Vagina (tissue), 2 donors: ENCODE data around the gene CDH18. TPM values are rescaled to one million over a fixed set of nuclear protein-coding genes. Genes with fewer than 3 reads are reported as not detected.

ENCODE experiments used
- DNase-seq, 2 donors: peaks; one replicate each; pipeline ENCODE4 v3.0.0-alpha.2; 2017; ENCODE audit errors: extremely low spot score in 2 of 2
- H3K27ac ChIP-seq: fragments of 200-600 bp; sonication (generic); one replicate; pipeline ENCODE4 v1.5.1; 2019
- H3K27me3 ChIP-seq: fragments of 200-600 bp; sonication (generic); one replicate; pipeline ENCODE4 v1.5.1; 2019
- H3K36me3 ChIP-seq, 2 donors: fragments of 200-600 bp; sonication (generic); one replicate each; pipeline ENCODE4 v1.5.1; 2017 to 2019
- H3K4me1 ChIP-seq: fragments of 200-600 bp; sonication (generic); one replicate; pipeline ENCODE4 v1.5.1; 2019
- H3K4me3 ChIP-seq, 2 donors: fragments of 200-600 bp; sonication (generic); 1 replicate in 1 of 2; 2 replicates in 1 of 2; pipeline ENCODE4 v1.5.1; 2016 to 2019
- H3K9me3 ChIP-seq: fragments of 200-600 bp; sonication (generic); one replicate; pipeline ENCODE4 v1.5.1; 2019
- CTCF ChIP-seq, 3 experiments: fragments of 450-650 bp in 2 of 3; fragments of 200-600 bp in 1 of 3; sonication (generic) in 1 of 3; IDR thresholded peaks; one replicate each; pipeline ENCODE4 v1.5.1; 2017 to 2019; ENCODE audit warnings: antibody characterized with exemption in 3 of 3, mild to moderate bottlenecking in 2 of 3, moderate library complexity in 2 of 3
- POLR2A ChIP-seq, 2 donors: fragments of 450-650 bp; IDR thresholded peaks; one replicate each; pipeline ENCODE4 v1.6.1; 2017; ENCODE audit warnings: antibody characterized with exemption in 2 of 2, mild to moderate bottlenecking in 2 of 2, moderate library complexity in 2 of 2
- POLR2AphosphoS5 ChIP-seq, 2 donors: sonication (generic); formaldehyde crosslinking; IDR thresholded peaks; one replicate each; pipeline ENCODE4 v1.9.0; 2017; ENCODE audit warnings: antibody characterized with exemption in 2 of 2, mild to moderate bottlenecking in 2 of 2, low read depth in 1 of 2; ENCODE audit not compliant: insufficient read depth in 1 of 2
- intact Hi-C: fragments of 100-400 bp; cut with DNase I; formaldehyde crosslinking; loops from one replicate; pipeline ENCODE4 v1.15.1; 2023
- total RNA-seq: library from RNA; depleted of rRNA; stranded (reverse); fragments of >200 nt; gene quantifications from one replicate; pipeline ENCODE4 v1.2.3, GENCODE V29; 2016

The CDH18 gene
- total RNA-seq, 1 donor from 2014 or later = not detected

DNA sequence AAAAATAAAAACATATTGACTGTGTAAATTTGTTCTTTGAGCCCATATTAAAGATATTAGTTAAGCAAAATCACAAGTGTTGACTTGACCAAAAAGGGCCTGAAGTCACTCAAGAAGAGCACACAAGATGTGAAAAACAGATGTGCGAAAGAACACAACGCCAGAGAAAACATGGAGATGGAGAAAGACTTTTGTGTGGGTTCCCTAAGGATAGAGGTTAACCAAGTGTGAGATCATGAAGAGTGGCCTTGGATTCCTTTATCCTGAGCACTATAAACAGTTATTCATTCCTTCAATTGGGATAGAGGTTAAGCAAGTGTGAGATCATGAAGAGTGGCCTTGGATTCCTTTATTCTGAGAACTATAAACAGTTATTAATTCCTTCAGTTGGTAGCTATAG, 361.8 kb downstream of the CDH18 start:
- no peak for DNase-seq
- no peaks in the 10 kb centered on the region for H3K9me3 ChIP-seq
- no peaks in the 10 kb centered on the region for H3K4me1 ChIP-seq
- no peaks in the 10 kb centered on the region for H3K27me3 ChIP-seq
- no peak overlapping the region for H3K27ac ChIP-seq
- H3K4me3 ChIP-seq = no peak overlapping the region
- TF ChIP-seq POLR2AphosphoS5 (IDR thresholded peaks at IDR 0.05; ENCODE audit: insufficient read depth in 1 of 2, low read depth in 1 of 2) (no peak), CTCF (IDR thresholded peaks at IDR 0.05) (no peak), POLR2A (IDR thresholded peaks at IDR 0.05) (no peak)
- no peaks in the 10 kb centered on the region for H3K36me3 ChIP-seq
- intact Hi-C loops = no loop called here

DNA sequence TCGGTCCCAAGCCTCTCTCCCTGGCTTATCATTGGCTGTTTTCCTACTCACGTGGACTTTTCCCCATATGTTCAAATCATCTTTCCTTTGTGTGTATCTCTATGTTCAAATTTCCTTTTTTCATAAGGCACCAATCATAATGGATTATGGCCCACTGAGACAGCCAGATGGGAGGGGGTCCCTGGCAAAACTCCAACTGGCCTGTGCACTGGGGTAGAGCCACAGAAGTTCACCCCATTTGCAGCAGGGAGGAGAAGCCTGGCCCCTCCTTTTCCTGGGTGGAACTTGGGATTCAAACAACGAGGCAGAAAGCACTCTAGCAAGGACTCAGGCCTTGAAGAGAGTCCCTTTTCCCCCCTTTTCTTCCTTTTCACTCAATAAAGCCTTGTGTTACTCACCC, 362.4 kb downstream of the CDH18 start:
- TF ChIP-seq CTCF (IDR thresholded peaks at IDR 0.05) (no peak), POLR2A (IDR thresholded peaks at IDR 0.05) (no peak), POLR2AphosphoS5 (IDR thresholded peaks at IDR 0.05; ENCODE audit: insufficient read depth in 1 of 2, low read depth in 1 of 2) (no peak)
- H3K4me1 ChIP-seq = no peaks in the 10 kb centered on the region
- DNase-seq = no peak
- H3K4me3 ChIP-seq = no peak overlapping the region
- H3K27me3 ChIP-seq = no peaks in the 10 kb centered on the region
- no peaks in the 10 kb centered on the region for H3K36me3 ChIP-seq
- intact Hi-C loops = no loop called here
- H3K27ac ChIP-seq = no peak overlapping the region
- H3K9me3 ChIP-seq = no peaks in the 10 kb centered on the region

DNA sequence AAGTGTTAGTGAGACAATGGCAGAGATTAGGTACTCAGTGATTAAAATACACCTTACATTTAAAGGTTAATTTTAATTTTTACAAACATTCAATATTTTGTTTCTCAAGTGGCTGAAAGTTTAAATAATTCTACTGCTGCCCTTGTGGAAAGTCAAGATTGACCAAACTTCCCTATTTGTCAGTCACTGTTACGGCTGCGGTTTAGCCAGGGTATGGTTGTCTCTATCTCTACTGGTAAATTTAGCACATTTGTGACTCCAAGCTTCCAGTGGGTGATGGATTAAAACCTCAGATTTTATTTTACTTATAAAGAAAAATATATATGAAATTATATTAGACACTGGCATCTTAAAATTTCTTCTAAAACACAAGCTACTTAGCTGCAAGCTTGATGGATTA, 368.4 kb downstream of the CDH18 start:
- H3K4me1 ChIP-seq = no peaks in the 10 kb centered on the region
- no peaks in the 10 kb centered on the region for H3K27me3 ChIP-seq
- no peak overlapping the region for H3K4me3 ChIP-seq
- TF ChIP-seq POLR2A (IDR thresholded peaks at IDR 0.05) (no peak), CTCF (IDR thresholded peaks at IDR 0.05) (no peak), POLR2AphosphoS5 (IDR thresholded peaks at IDR 0.05; ENCODE audit: insufficient read depth in 1 of 2, low read depth in 1 of 2) (no peak)
- DNase-seq = no peak
- H3K9me3 ChIP-seq = no peaks in the 10 kb centered on the region
- intact Hi-C loops = no loop called here
- no peaks in the 10 kb centered on the region for H3K36me3 ChIP-seq
- H3K27ac ChIP-seq = no peak overlapping the region

- no peaks in the 10 kb centered on the region for H3K27me3 ChIP-seq
- DNase-seq = no peak
- H3K27ac ChIP-seq = no peak overlapping the region
- intact Hi-C loops = no loop called here
- H3K9me3 ChIP-seq = no peaks in the 10 kb centered on the region
- H3K36me3 ChIP-seq = no peaks in the 10 kb centered on the region
- H3K4me1 ChIP-seq = no peaks in the 10 kb centered on the region
- no peak overlapping the region for H3K4me3 ChIP-seq
- TF ChIP-seq POLR2A (IDR thresholded peaks at IDR 0.05) (no peak), CTCF (IDR thresholded peaks at IDR 0.05) (no peak), POLR2AphosphoS5 (IDR thresholded peaks at IDR 0.05; ENCODE audit: insufficient read depth in 1 of 2, low read depth in 1 of 2) (no peak)
Observed at GRCh38 chr5:19616701-19617215, 371.2 kb downstream of the CDH18 start.

DNA sequence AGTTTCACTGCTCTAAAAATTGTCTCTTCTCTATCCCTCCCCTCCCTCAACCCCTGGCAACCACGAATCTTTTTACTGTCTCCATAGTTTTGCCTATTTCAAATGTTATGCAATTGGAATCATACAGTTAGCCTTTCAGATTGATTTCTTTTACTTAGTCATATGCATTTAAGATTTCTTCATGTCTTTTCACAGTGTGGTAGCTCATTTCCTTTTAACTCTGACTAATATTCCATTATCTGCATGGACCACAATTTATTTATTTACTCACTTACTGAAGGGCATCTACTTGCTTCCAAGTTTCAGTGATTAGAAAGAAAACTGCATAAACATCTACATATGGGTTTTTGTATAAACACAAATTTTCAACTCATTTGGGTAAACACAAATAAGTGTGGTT, 372.3 kb downstream of the CDH18 start:
- TF ChIP-seq POLR2A (IDR thresholded peaks at IDR 0.05) (no peak), POLR2AphosphoS5 (IDR thresholded peaks at IDR 0.05; ENCODE audit: insufficient read depth in 1 of 2, low read depth in 1 of 2) (no peak), CTCF (IDR thresholded peaks at IDR 0.05) (no peak)
- H3K27ac ChIP-seq = no peak overlapping the region
- intact Hi-C loops = no loop called here
- no peak overlapping the region for H3K4me3 ChIP-seq
- H3K4me1 ChIP-seq = no peaks in the 10 kb centered on the region
- no peak for DNase-seq
- H3K9me3 ChIP-seq = no peaks in the 10 kb centered on the region
- H3K27me3 ChIP-seq = no peaks in the 10 kb centered on the region
- H3K36me3 ChIP-seq = no peaks in the 10 kb centered on the region
